ENCODE measurements around the gene SDR42E1.

The SDR42E1 gene

GRCh38 chr16:82040296-82040695 lies 29.0 kb upstream of the SDR42E1 start:
- TF ChIP-seq, protein P1, sequence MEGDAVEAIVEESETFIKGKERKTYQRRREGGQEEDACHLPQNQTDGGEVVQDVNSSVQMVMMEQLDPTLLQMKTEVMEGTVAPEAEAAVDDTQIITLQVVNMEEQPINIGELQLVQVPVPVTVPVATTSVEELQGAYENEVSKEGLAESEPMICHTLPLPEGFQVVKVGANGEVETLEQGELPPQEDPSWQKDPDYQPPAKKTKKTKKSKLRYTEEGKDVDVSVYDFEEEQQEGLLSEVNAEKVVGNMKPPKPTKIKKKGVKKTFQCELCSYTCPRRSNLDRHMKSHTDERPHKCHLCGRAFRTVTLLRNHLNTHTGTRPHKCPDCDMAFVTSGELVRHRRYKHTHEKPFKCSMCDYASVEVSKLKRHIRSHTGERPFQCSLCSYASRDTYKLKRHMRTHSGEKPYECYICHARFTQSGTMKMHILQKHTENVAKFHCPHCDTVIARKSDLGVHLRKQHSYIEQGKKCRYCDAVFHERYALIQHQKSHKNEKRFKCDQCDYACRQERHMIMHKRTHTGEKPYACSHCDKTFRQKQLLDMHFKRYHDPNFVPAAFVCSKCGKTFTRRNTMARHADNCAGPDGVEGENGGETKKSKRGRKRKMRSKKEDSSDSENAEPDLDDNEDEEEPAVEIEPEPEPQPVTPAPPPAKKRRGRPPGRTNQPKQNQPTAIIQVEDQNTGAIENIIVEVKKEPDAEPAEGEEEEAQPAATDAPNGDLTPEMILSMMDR (IDR thresholded peaks at IDR 0.05; ENCODE audit: low read depth, low read length, missing control alignments), result no peak
- DNase-seq (ENCODE audit: low read depth), result no peak
- H3K4me3 ChIP-seq (ENCODE audit: low read depth, low read length), result no peak overlapping the region

- no peak overlapping the region for H3K4me3 ChIP-seq (ENCODE audit: low read depth, low read length)
- DNase-seq (ENCODE audit: low read depth), result no peak
- TF ChIP-seq, protein P1 (IDR thresholded peaks at IDR 0.05; ENCODE audit: low read depth, low read length, missing control alignments), result no peak
These were observed 26.4 kb upstream of the SDR42E1 start for GRCh38 chr16:82037666-82038065.

- TF ChIP-seq, protein P1 (IDR thresholded peaks at IDR 0.05; ENCODE audit: low read depth, low read length, missing control alignments), result no peak
- no peak overlapping the region for H3K4me3 ChIP-seq (ENCODE audit: low read depth, low read length)
- no peak for DNase-seq (ENCODE audit: low read depth)
These were observed 26.0 kb upstream of the SDR42E1 start for GRCh38 chr16:82037251-82037650.

GRCh38 chr16:82034981-82035612 lies 23.8 kb upstream of the SDR42E1 start, which contains the start of gene HSD17B2:
Gene HSD17B2 (plus strand): TSS chr16:82035253. CDS start chr16:82035425, 172 bp downstream.
- TF ChIP-seq, protein P1 (IDR thresholded peaks at IDR 0.05; ENCODE audit: low read depth, low read length, missing control alignments), result no peak
- no peak for DNase-seq (ENCODE audit: low read depth)
- H3K4me3 ChIP-seq (ENCODE audit: low read depth, low read length), result no peak within 1 kb of the TSS

GRCh38 chr16:82033683-82034300 lies 22.5 kb upstream of the SDR42E1 start:
- TF ChIP-seq, protein P1 (IDR thresholded peaks at IDR 0.05; ENCODE audit: low read depth, low read length, missing control alignments), result no peak

DNA sequence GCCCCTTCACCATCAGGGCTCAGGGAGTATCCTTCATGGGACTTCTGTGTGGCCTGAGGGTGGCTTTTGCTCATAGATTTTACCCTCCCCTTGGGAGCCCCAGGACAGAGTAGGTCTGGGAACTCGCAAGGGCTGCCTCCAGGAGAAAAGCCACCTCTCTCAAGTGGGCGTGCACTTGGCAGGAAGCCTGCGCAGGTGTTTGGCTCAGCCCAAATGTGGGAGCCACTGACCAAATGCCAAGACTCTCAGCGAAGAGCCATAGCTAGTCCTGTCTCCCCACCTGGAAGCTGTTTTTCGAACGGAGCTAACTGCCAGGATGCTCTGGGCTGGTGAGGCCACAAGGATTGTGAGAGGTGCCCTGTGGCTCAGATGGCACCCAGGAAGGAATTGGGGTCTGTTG lies 21.7 kb upstream of the SDR42E1 start:
- no peak for DNase-seq (ENCODE audit: low read depth)
- no peak overlapping the region for H3K4me3 ChIP-seq (ENCODE audit: low read depth, low read length)
- TF ChIP-seq, protein P1 (IDR thresholded peaks at IDR 0.05; ENCODE audit: low read depth, low read length, missing control alignments), result no peak

More at GRCh38 chr16:82033683-82034300, 22.5 kb upstream of the SDR42E1 start:
- DNase-seq (ENCODE audit: low read depth), result no peak
- H3K4me3 ChIP-seq (ENCODE audit: low read depth, low read length), result no peak overlapping the region

Data from GM12864 (cell line).